Measurements from ENCODE around the gene CLCA2. TPM values are rescaled to one million over a fixed set of nuclear protein-coding genes. Genes with fewer than 3 reads are reported as not detected.
A peak's percentile ranks its signal among the peaks of the same experiment; 100 is the strongest.

Gene CLCA2
- total and polyA plus RNA-seq, 8 donors: 0.06 to 0.12 TPM; not detected in 6

- Histone ChIP-seq H3K27ac (no peak overlapping the region), H3K4me1 (peaks cover 0 to 7% (median 0%) of the 10 kb centered on the region in 3 donors), H3K27me3 (no peaks in the 10 kb centered on the region), H3K36me3 (no peaks in the 10 kb centered on the region), H3K9me3 (no peaks in the 10 kb centered on the region), H3K4me3 (no peak overlapping the region)
- no peak for FAIRE-seq
- intact Hi-C loops (cut with DNase I): no loop called here
- TF ChIP-seq CTCF (IDR thresholded peaks at IDR 0.05): no peak
- no peak for ATAC-seq
- 64 to 73% methylated on average over 2 of the region's 2 CpGs for WGBS, 2 donors
- no peak for DNase-seq
Observed at GRCh38 chr1:86394416-86394815, 29.6 kb upstream of the CLCA2 start.

GRCh38 chr1:86395751-86396497, 28.0 kb upstream of the CLCA2 start, which contains the start of gene ODF2L:
Gene ODF2L, minus strand, starts transcription at chr1:86396323. Its CDS starts 9,296 bp downstream, at chr1:86387027.
- no peaks in the 10 kb centered on the region for H3K27me3 ChIP-seq
- H3K4me3 ChIP-seq: peak within 1 kb of the TSS; percentile 83 to 97 (median 88)
- H3K4me1 ChIP-seq: peaks cover 0 to 7% (median 0%) of the 10 kb centered on the region in 3 donors
- peak within 1 kb of the TSS; percentile 43 to 74 (median 52) for H3K27ac ChIP-seq
- no peaks in the 10 kb centered on the region for H3K9me3 ChIP-seq
- peak; percentile 83 to 96 (median 90) for DNase-seq
- intact Hi-C loops (cut with DNase I): no loop called here
- peak; percentile 81 for FAIRE-seq
- 0% methylated on average over 56 of the region's 56 CpGs for WGBS, 2 donors
- peak; percentile 100 for ATAC-seq
- H3K36me3 ChIP-seq: no peaks in the 10 kb centered on the region
- no peak for TF ChIP-seq CTCF (IDR thresholded peaks at IDR 0.05)

- DNase-seq: no peak
- peak; percentile 3 to 16 (median 4) for ATAC-seq
- Histone ChIP-seq H3K27ac (peak overlapping the region; percentile 43 to 74 (median 52)), H3K27me3 (no peaks in the 10 kb centered on the region), H3K9me3 (no peaks in the 10 kb centered on the region), H3K4me3 (peak overlapping the region; percentile 83 to 97 (median 88)), H3K4me1 (peaks cover 0 to 7% (median 0%) of the 10 kb centered on the region in 3 donors), H3K36me3 (no peaks in the 10 kb centered on the region)
- no peak for TF ChIP-seq CTCF (IDR thresholded peaks at IDR 0.05)
- FAIRE-seq: no peak
- intact Hi-C loops (cut with DNase I): no loop called here
- WGBS, 2 donors: 0 to 1% methylated on average over 9 of the region's 9 CpGs
Observed at GRCh38 chr1:86396498-86396890, 27.5 kb upstream of the CLCA2 start.

DNA sequence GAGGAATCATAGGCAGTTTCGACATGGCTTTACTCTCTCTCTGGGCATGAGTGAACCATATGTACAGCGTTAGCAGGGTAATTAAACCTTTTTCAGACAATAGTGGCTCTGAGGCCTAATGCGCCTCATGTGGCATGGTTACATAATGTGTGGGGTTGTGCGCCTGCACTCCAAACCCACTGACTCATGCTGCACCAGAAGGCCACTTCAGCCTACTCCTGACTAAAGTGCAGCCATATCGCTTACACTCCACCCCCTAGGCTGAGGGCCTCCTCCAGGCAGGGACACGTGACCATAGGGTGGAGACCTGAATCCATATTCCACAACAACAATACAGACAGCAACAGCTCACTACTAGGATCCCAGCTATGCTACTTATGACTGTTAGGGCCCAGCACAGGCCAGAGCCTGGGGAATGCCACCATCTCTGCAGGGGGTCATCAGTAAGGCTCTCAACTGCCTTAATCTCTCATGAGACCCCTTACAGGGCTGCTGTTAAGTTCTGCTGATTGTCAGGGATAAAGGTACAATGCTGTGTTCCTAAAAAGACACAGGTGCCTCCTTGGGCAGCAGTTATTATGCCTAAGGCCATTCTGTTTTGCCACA, 14.5 kb upstream of the CLCA2 start:
- intact Hi-C loops (cut with DNase I): no loop called here
- FAIRE-seq (no peak), DNase-seq (no peak), ATAC-seq (no peak)
- Histone ChIP-seq H3K36me3 (no peaks in the 10 kb centered on the region), H3K27ac (no peak overlapping the region), H3K27me3 (no peaks in the 10 kb centered on the region), H3K4me1 (no peaks in the 10 kb centered on the region), H3K9me3 (no peaks in the 10 kb centered on the region), H3K4me3 (no peak overlapping the region)
- WGBS, 2 donors: 83 to 87% methylated on average over 6 of the region's 6 CpGs
- no peak for TF ChIP-seq CTCF (IDR thresholded peaks at IDR 0.05)

- intact Hi-C loops (cut with DNase I): no loop called here
- H3K36me3 ChIP-seq: no peaks in the 10 kb centered on the region
- H3K9me3 ChIP-seq: no peaks in the 10 kb centered on the region
- H3K27ac ChIP-seq: no peak overlapping the region
- DNase-seq (no peak), FAIRE-seq (no peak), ATAC-seq (no peak)
- H3K4me3 ChIP-seq: no peak overlapping the region
- no peaks in the 10 kb centered on the region for H3K27me3 ChIP-seq
- H3K4me1 ChIP-seq: no peaks in the 10 kb centered on the region
- WGBS, 2 donors: 94% methylated on average over 4 of the region's 4 CpGs
- TF ChIP-seq CTCF (IDR thresholded peaks at IDR 0.05): no peak
Observed at GRCh38 chr1:86410879-86411278, 13.1 kb upstream of the CLCA2 start.

Data from pancreas (tissue), 10 donors.